GM19467 (cell line): Measurements from ENCODE around the gene KNSTRN.

Experiments
- ATAC-seq: cut with Tn5 transposase; IDR thresholded peaks from one replicate; pipeline ENCODE4 v1.9.1; 2021; ENCODE audit warnings: mild to moderate bottlenecking, moderate library complexity; ENCODE audit not compliant: unreplicated experiment

Gene KNSTRN

GRCh38 chr15:40428185-40428584 is 45.7 kb downstream of the KNSTRN start:
- no peak for ATAC-seq

GRCh38 chr15:40429068-40429710 is 46.7 kb downstream of the KNSTRN start:
- ATAC-seq, result no peak

- no peak for ATAC-seq
These were observed 47.8 kb downstream of the KNSTRN start for GRCh38 chr15:40430271-40430805.

DNA sequence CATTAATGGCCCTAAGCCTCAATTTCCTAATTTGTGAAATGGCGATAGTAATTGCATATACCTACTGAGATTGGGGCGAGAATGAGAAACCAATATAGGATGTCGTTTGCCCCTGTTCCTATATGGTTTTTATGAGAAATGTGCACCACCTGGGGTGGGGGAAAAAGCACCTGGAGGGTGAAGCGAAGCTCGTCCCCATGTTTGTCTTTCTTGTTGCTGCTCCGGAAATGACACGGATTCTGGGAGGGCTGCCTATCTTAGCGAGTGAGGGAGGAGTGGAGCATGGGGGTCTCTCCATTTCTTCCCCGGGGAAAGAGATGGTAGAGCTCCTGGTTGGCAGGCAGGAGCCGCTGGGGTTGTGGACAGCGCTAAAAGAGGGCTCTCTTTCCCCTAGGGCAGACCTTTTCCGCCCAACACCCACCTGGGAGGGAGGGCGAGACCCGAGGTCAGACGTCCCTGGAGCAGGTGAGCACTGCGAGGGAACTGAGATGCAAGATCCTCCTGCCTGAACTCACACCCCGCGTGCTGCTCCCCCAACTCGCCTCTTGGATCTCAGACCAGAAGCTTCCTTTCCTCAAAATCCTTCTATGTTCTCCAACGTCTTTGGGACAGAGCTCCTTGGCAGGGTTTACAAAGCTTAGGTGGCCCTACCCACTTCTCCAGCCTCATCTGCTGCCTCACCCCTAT is 52.6 kb downstream of the KNSTRN start:
- no peak for ATAC-seq

- ATAC-seq, result no peak
These were observed 53.2 kb downstream of the KNSTRN start for GRCh38 chr15:40435710-40436089.

- no peak for ATAC-seq
These were observed 53.8 kb downstream of the KNSTRN start for GRCh38 chr15:40436116-40436891.

DNA sequence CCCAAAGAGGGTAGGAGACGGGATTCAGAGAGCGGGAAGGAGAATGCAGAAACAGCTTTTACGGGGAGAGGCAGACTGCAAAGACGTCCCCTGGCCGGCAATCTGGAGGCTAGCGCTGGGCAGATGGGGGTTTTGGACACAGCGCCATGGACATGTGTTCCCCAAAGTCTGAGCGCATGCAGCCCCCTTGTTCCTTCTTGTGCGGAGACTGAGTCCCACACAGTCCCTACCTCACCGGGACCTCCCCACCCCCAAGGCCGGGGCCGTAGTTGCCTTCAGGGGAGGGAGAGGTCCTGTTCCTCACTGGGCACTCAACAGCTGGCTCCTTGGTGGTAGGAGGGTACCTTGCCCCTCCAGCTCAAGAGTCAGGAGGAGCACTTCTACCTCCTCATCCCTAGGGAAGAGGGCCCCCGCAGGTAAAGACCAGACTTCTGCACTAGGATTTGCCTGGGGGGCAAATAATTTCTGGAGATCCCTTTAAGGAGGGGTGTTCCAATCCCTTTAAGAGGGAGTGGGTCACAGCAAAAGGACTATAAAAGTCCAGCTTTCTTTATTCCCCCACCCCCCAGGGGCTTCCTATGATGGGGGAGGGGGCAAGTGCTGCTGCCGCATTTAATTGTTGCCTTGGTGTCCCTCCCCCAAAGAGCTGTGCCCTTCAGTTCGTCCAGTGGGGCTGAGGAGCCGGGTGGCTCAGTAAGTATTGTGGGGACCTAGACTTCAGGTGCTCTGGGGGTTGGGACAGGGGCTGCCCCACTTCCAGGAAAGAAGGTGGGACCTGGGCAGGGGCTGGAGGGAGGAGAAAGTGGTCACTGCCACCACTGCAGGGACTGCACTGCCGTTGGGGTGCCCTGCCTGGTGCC is 54.6 kb downstream of the KNSTRN start:
- no peak for ATAC-seq

DNA sequence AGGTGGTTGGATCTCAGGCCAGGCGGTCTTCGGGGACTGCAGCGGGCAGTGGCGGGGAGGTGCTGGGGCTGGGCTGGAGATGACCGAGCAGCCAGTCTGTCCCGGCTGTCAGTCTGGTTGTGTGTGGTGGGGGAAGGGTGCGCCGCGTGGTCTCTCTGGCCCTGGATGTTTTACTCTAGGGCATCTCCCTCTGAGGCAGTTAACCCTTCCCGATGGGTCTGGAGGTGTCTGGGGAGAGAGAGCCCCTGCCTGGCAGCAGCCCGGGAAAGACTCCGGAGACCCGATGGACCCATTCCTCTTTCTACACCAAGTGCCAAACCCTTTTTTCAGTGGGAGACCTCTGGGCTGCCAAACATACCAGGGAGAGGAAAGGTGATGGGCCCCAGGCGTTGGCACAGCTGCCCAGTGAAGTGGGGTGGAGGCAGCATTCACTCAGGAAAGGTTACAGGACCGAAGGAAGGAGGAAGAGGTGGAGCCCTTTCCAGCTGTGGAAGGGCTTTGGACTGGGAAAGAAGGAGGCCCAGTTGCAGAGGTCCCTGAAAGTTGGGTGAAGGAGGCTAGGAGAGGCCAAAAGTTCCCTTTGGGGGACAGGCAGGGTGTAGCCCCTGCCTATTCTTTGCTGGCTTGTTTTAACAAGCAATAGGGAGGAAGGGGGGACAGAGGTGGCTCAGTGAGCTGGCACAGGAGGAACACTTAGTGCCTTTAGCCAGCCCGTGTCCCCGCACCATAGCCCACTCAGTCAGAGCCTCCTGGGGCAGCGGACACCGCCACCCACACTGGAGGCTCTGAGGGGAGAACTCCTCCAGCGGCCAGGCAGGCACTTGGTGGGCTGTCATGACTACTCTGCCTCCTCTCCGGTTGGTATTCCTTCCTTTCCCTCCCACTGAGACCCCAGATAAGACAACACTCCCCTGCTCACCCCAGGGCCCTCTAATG is 55.5 kb downstream of the KNSTRN start:
- ATAC-seq, result no peak

GRCh38 chr15:40438712-40439111 is 56.2 kb downstream of the KNSTRN start:
- ATAC-seq, result no peak

DNA sequence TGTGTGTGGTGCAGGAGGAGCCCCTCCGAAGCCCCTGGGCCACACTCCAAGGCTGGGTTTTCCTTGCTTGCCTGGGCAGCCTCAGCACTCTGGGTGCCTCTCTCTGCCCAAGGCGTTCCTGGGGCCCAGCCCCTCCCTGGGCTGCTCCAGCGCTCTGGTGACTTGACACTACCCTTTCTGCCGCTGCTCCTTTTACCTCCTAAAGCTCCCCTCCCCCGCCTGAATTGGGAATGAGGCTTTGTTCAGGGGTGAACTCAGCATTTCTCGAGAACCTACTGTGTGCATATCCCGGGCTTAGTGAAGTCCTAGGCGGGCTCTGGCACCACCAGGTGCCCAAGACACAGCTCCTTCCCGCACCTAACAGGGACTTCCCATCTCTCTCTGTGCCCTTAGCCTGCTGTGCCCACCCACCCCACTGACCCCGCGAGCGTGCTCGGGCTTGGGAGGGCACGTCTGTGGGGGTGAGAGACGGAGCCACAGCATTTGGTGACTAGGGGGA is 57.0 kb downstream of the KNSTRN start:
- ATAC-seq, result no peak

- no peak for ATAC-seq
These were observed 57.6 kb downstream of the KNSTRN start for GRCh38 chr15:40439960-40440742.

GRCh38 chr15:40440743-40441564 is 58.4 kb downstream of the KNSTRN start, which contains the start of gene BAHD1:
BAHD1 (plus strand) TSS chr15:40440953; CDS start chr15:40458465, 17,512 bp downstream.
- peak; percentile 92 for ATAC-seq

DNA sequence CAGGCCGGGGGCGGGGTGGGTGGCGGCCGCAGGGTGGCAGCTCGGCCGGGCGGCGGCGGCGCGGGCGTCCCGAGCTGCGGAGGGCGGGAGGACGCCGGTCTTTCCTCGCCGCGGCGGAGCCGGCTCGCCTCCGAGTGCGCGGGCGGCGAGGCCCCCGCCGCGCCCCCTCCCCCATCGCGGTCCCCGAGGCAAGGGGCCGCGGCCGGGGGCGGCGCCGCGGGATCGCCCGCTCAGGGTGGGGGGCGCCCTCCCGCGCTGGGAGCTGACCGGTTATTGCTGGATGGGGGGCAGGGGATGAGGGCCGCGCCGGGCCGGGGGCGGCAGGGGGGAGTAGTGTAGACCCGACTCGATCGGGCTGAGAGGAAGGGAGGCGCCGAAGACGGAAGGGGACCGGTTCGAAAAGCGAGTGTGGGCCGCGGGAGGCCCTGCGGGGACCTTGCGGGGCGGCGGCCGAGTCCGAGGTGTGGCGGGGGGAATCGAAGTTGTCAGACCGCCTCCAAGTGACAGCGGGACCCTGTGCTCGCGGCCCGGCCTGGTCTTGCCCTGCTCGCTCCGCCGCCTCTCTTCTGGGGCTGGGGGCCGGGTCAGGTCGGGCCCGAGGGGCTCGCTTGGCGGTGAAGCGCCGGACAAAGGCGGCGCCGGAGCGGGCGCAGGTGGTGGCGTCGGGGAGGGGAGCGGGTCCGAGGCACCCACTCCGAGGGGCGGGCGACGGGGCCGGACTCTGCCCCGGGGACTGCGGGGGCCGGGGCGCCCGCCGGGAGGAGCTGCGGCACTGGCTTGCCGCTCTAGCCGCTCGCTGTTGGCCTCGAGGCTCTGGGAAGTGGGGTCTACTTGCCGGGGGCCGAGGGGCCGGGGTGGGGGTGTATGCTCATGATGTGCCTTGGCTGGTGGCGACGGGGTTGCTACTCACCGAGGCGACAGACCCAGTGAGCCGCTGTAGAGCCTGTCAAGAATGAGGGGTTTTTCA is 59.3 kb downstream of the KNSTRN start:
- ATAC-seq, result no peak

GRCh38 chr15:40443255-40443654 is 60.7 kb downstream of the KNSTRN start:
- no peak for ATAC-seq

- ATAC-seq, result no peak
These were observed 61.3 kb downstream of the KNSTRN start for GRCh38 chr15:40443846-40444245.
